ENCODE measurements around the gene AGA.

The AGA gene

GRCh38 chr4:177447417-177448004 lies 5.3 kb upstream of the AGA start:
- no peak for DNase-seq (ENCODE audit: low read depth in 2 of 2)

- DNase-seq (ENCODE audit: low read depth in 2 of 2), result no peak
These were observed 4.3 kb upstream of the AGA start for GRCh38 chr4:177446586-177446985.

GRCh38 chr4:177444911-177445736 lies 2.9 kb upstream of the AGA start:
- no peak for DNase-seq (ENCODE audit: low read depth in 2 of 2)

GRCh38 chr4:177441061-177441802 lies 1.0 kb downstream of the AGA start:
- no peak for DNase-seq (ENCODE audit: low read depth in 2 of 2)

GRCh38 chr4:177436456-177436855 lies 5.8 kb downstream of the AGA start:
- no peak for DNase-seq (ENCODE audit: low read depth in 2 of 2)

- no peak for DNase-seq (ENCODE audit: low read depth in 2 of 2)
These were observed 7.6 kb downstream of the AGA start for GRCh38 chr4:177434667-177435066.

- DNase-seq (ENCODE audit: low read depth in 2 of 2), result no peak
These were observed 15.0 kb downstream of the AGA start for GRCh38 chr4:177427192-177427591.

- DNase-seq (ENCODE audit: low read depth in 2 of 2), result no peak
These were observed 22.8 kb downstream of the AGA start for GRCh38 chr4:177419434-177419833.

GRCh38 chr4:177413656-177414055 lies 28.6 kb downstream of the AGA start:
- no peak for DNase-seq (ENCODE audit: low read depth in 2 of 2)

- no peak for DNase-seq (ENCODE audit: low read depth in 2 of 2)
These were observed 29.2 kb downstream of the AGA start for GRCh38 chr4:177413076-177413475.

- no peak for DNase-seq (ENCODE audit: low read depth in 2 of 2)
These were observed 30.2 kb downstream of the AGA start for GRCh38 chr4:177411996-177412395.

GRCh38 chr4:177410566-177410965 lies 31.7 kb downstream of the AGA start:
- DNase-seq (ENCODE audit: low read depth in 2 of 2), result no peak

GRCh38 chr4:177408023-177408422 lies 34.2 kb downstream of the AGA start:
- DNase-seq (ENCODE audit: low read depth in 2 of 2), result no peak

- DNase-seq (ENCODE audit: low read depth in 2 of 2), result no peak
These were observed 36.7 kb downstream of the AGA start for GRCh38 chr4:177405508-177405907.

- no peak for DNase-seq (ENCODE audit: low read depth in 2 of 2)
These were observed 37.3 kb downstream of the AGA start for GRCh38 chr4:177404986-177405385.

- DNase-seq (ENCODE audit: low read depth in 2 of 2), result no peak
These were observed 37.9 kb downstream of the AGA start for GRCh38 chr4:177404342-177404741.

GRCh38 chr4:177403746-177404145 lies 38.5 kb downstream of the AGA start:
- DNase-seq (ENCODE audit: low read depth in 2 of 2), result no peak

GRCh38 chr4:177401658-177402273 lies 40.5 kb downstream of the AGA start:
- no peak for DNase-seq (ENCODE audit: low read depth in 2 of 2)

GRCh38 chr4:177400030-177400429 lies 42.2 kb downstream of the AGA start:
- DNase-seq (ENCODE audit: low read depth in 2 of 2), result no peak

GRCh38 chr4:177396352-177396751 lies 45.9 kb downstream of the AGA start:
- DNase-seq (ENCODE audit: low read depth in 2 of 2), result no peak

GRCh38 chr4:177393236-177393635 lies 49.0 kb downstream of the AGA start:
- no peak for DNase-seq (ENCODE audit: low read depth in 2 of 2)

- DNase-seq (ENCODE audit: low read depth in 2 of 2), result no peak
These were observed 50.3 kb downstream of the AGA start for GRCh38 chr4:177391953-177392352.

Data from stimulated activated CD8-positive, alpha-beta memory T cell treated with anti-CD3 and anti-CD28 coated beads, Interleukin-7, amount 100 ng/mL, for 4 hours (primary cell).